Activated CD4-positive, alpha-beta T cell treated with anti-CD3 and anti-CD28 coated beads for 36 hours (primary cell): Measurements from ENCODE around the gene C14orf93. TPM values are rescaled to one million over a fixed set of nuclear protein-coding genes. Genes with fewer than 3 reads are reported as not detected.
A peak's percentile ranks its signal among the peaks of the same experiment; 100 is the strongest.

Experiments
- ATAC-seq: fragments of 200-7000 bp; cut with Tn5 transposase; one replicate; pipeline ENCODE4 v1.10.0; 2021; ENCODE audit warnings: mild to moderate bottlenecking, moderate library complexity
- CTCF ChIA-PET: fragments of 350-600 bp; sonication (Branson Sonifier 250); formaldehyde crosslinking; loops from one replicate; lab custom pipeline; 2021; ENCODE audit warnings: antibody characterized with exemption; lab: Charles Lee
- POLR2A ChIA-PET: fragments of 350-600 bp; sonication (Branson Sonifier 250); formaldehyde crosslinking; loops from one replicate; lab custom pipeline; 2021; ENCODE audit warnings: antibody characterized with exemption, inconsistent platforms; lab: Charles Lee
- DNase-seq: peaks from one replicate; pipeline ENCODE4 v3.0.0-alpha.2; 2020
- H3K27ac Mint-ChIP-seq: one replicate; pipeline ENCODE4 v1.8.0; 2021; ENCODE audit warnings: mixed read lengths
- H3K27me3 Mint-ChIP-seq: one replicate; pipeline ENCODE4 v1.8.0; 2021; ENCODE audit warnings: mixed read lengths
- H3K36me3 Mint-ChIP-seq: one replicate; pipeline ENCODE4 v1.8.0; 2021; ENCODE audit warnings: low read depth, mixed read lengths
- H3K4me1 Mint-ChIP-seq: one replicate; pipeline ENCODE4 v1.8.0; 2021; ENCODE audit warnings: mixed read lengths
- H3K4me3 Mint-ChIP-seq: one replicate; pipeline ENCODE4 v1.8.0; 2021; ENCODE audit warnings: mild to moderate bottlenecking, moderate library complexity, mixed read lengths
- H3K9me3 Mint-ChIP-seq: one replicate; pipeline ENCODE4 v1.8.0; 2021; ENCODE audit warnings: low read depth, mixed read lengths
- intact Hi-C, 2 experiments: fragments of 100-400 bp; cut with DNase I in 1 of 2; cut with micrococcal nuclease in 1 of 2; formaldehyde crosslinking; loops; one replicate each; pipeline versions ENCODE4 v1.14.2 to v1.15.1; 2022 to 2024; cut with DNase I, micrococcal nuclease
- total RNA-seq, 2 experiments: library from RNA; stranded (reverse); gene quantifications; one replicate each; pipeline ENCODE4 v1.2.3, GENCODE V29; 2021

Gene C14orf93, protein sequence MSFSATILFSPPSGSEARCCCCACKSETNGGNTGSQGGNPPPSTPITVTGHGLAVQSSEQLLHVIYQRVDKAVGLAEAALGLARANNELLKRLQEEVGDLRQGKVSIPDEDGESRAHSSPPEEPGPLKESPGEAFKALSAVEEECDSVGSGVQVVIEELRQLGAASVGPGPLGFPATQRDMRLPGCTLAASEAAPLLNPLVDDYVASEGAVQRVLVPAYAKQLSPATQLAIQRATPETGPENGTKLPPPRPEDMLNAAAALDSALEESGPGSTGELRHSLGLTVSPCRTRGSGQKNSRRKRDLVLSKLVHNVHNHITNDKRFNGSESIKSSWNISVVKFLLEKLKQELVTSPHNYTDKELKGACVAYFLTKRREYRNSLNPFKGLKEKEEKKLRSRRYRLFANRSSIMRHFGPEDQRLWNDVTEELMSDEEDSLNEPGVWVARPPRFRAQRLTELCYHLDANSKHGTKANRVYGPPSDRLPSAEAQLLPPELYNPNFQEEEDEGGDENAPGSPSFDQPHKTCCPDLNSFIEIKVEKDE
- total RNA-seq, result 10 to 100 TPM; 10.7 to 11.5 TPM

DNA sequence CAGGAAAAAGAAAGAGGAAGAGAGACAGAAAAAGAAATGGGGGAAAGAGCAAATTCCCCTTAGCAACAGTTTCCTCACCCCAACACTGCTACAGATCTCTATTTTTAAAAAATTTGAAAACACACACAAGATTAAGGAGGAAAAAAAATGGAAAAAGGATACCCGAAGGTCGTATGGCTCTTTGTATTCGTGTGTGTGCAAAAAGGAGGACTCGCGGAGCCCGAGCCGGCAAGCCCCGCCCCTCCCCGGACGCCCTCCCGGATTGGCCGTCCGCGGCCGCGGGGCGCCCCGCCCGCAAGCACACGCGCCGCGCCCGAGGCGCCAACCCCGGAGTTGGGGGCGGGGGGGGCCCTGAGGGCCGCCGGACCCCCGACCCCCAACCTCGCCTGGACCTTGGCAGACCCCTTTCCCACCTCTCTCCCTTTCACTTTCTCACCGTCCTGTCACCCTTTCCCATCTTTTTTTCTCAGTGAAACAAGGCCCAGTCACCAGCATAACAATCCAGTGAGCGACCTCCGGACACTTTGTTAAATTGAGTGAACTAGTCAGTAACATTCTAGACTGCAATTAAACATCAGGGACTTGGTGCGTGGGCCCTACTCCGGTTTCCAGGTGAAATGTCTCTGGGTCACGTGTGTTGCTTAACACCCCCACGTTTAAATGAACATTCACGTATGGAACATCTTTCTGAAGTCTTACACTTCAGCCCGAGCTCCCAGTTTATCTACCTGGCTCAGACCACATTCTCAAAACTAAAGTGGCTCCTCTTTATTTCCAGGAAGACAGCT lies at the start of gene C14orf93:
Gene C14orf93 (minus strand): TSS at position 205 of the 788 bp plus-strand sequence. CDS start 11,120 bp downstream, outside the sequence.
- peak within 1 kb of the TSS; percentile 97 for H3K27ac Mint-ChIP-seq
- H3K4me3 Mint-ChIP-seq, result peak within 1 kb of the TSS; percentile 95
- ChIA-PET POLR2A (interaction anchor here (0.6 kb wide), 1 partner anchor 22 kb away, joined by 4 read pairs; no protein-coding TSS in a partner anchor), CTCF (interaction anchor here (1.0 to 4.0 kb wide), 4 partner anchors 10 to 58 kb away, joined by 3 to 26 read pairs (median 4); no protein-coding TSS in a partner anchor)
- no peaks in the 10 kb centered on the region for H3K9me3 Mint-ChIP-seq
- H3K36me3 Mint-ChIP-seq, result no peaks in the 10 kb centered on the region
- H3K27me3 Mint-ChIP-seq, result no peaks in the 10 kb centered on the region
- DNase-seq (peak; percentile 92), ATAC-seq (peak; percentile 38)
- peaks cover 42% of the 10 kb centered on the region for H3K4me1 Mint-ChIP-seq
- intact Hi-C loops, result loop anchor here in 1 of 2 experiments (5.0 kb wide), 1 partner anchor 47 kb away; the partner anchor contains the start of gene CDH24

GRCh38 chr14:23058654-23059504 lies 48.9 kb upstream of the C14orf93 start:
- Mint-ChIP-seq H3K9me3 (no peaks in the 10 kb centered on the region), H3K27me3 (no peaks in the 10 kb centered on the region), H3K4me1 (peaks cover 15% of the 10 kb centered on the region), H3K36me3 (peaks cover 42% of the 10 kb centered on the region), H3K27ac (no peak overlapping the region), H3K4me3 (no peak overlapping the region)
- ATAC-seq, result no peak
- no peak for DNase-seq
- intact Hi-C loops, result loop anchor here (1.0 to 5.0 kb wide), 5 partner anchors 52 to 73 kb away; no protein-coding TSS in a partner anchor
- ChIA-PET POLR2A (interaction anchor here (0.6 to 1.4 kb wide), 8 partner anchors 9 to 143 kb away, joined by 3 to 13 read pairs (median 4); no protein-coding TSS in a partner anchor), CTCF (interaction anchor here (0.6 to 19.3 kb wide), 36 partner anchors 9 to 141 kb away, joined by 3 to 751 read pairs (median 5); partner anchors contain the start of genes AJUBA, HAUS4 and PRMT5)

GRCh38 chr14:23057757-23058653 lies 48.1 kb upstream of the C14orf93 start:
- ChIA-PET POLR2A (interaction anchor here (0.6 to 1.4 kb wide), 9 partner anchors 10 to 142 kb away, joined by 3 to 13 read pairs (median 3); partner anchors contain the start of genes ACIN1 and C14orf119), CTCF (interaction anchor here (0.5 to 19.3 kb wide), 50 partner anchors 8 to 1088 kb away, joined by 3 to 751 read pairs (median 4); partner anchors contain the start of genes AJUBA, HAUS4, PRMT5 and PSMB11)
- Mint-ChIP-seq H3K27ac (no peak overlapping the region), H3K4me3 (peak overlapping the region; percentile 74), H3K4me1 (peaks cover 15% of the 10 kb centered on the region), H3K9me3 (no peaks in the 10 kb centered on the region), H3K27me3 (no peaks in the 10 kb centered on the region), H3K36me3 (peaks cover 33% of the 10 kb centered on the region)
- ATAC-seq (peak; percentile 81), DNase-seq (peak; percentile 93)
- intact Hi-C loops, result loop anchor here (1.0 to 5.0 kb wide), 7 partner anchors 51 to 129 kb away; partner anchors contain the start of gene PRMT5 (in 1 of the 2)

DNA sequence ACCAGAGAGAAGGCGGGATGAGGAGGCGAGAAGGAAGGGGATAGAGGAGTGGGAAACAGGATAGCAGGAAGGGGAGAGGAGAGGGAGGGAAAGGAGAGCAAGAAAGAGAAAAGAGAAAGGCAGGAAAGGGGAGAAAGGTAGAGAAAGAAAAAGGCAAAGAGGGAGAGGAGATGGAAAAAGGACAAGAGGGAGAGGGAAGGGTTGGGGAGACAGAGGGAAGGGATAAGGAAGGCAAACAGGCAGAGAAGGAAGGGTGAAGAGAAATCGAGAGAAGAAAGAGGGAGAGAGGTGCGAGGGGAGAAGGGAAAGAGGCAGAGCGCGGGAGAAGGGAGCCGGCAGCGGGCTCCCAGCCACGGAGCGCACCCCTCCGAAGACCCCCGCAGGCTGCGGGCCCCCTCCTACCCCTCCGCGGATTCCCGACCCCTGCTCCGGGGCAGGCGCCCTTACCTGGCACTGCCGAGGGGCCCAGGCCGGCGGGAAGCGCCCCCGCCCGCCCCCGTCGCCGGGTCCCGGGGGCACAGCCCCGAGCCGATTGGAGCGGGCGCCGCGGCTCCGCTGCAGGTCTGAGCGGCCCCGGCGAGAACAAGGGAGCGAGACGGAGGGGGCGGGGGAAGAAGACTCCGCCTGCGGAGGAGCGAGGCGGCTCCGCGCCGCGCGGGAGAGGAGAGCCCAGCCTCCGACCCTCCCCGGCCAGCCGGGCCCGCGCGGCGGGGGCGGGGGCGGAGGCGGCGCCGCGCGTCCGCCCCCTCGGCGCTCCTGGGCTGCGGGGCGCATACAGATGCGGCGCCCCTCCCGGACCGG lies 47.2 kb upstream of the C14orf93 start, which contains the start of gene CDH24:
Gene CDH24 (minus strand): TSS at position 565 of the 801 bp plus-strand sequence. CDS start 1,787 bp downstream, outside the sequence.
- ATAC-seq (peak; percentile 68), DNase-seq (peak; percentile 84)
- peaks cover 24% of the 10 kb centered on the region for H3K36me3 Mint-ChIP-seq
- CTCF ChIA-PET, result interaction anchor here (0.5 to 19.3 kb wide), 47 partner anchors 10 to 1089 kb away, joined by 3 to 751 read pairs (median 4); partner anchors contain the start of genes AJUBA, HAUS4, PRMT5 and PSMB11
- no peaks in the 10 kb centered on the region for H3K27me3 Mint-ChIP-seq
- H3K9me3 Mint-ChIP-seq, result no peaks in the 10 kb centered on the region
- peaks cover 15% of the 10 kb centered on the region for H3K4me1 Mint-ChIP-seq
- H3K27ac Mint-ChIP-seq, result peak within 1 kb of the TSS; percentile 2
- POLR2A ChIA-PET, result interaction anchor here (0.6 to 1.4 kb wide), 5 partner anchors 14 to 70 kb away, joined by 3 to 13 read pairs (median 3); partner anchors contain the start of genes ACIN1 and C14orf119
- peak within 1 kb of the TSS; percentile 74 for H3K4me3 Mint-ChIP-seq
- intact Hi-C loops, result loop anchor here (1.0 to 5.0 kb wide), 4 partner anchors 22 to 128 kb away; partner anchors contain the start of gene PRMT5 (in 1 of the 2)

DNA sequence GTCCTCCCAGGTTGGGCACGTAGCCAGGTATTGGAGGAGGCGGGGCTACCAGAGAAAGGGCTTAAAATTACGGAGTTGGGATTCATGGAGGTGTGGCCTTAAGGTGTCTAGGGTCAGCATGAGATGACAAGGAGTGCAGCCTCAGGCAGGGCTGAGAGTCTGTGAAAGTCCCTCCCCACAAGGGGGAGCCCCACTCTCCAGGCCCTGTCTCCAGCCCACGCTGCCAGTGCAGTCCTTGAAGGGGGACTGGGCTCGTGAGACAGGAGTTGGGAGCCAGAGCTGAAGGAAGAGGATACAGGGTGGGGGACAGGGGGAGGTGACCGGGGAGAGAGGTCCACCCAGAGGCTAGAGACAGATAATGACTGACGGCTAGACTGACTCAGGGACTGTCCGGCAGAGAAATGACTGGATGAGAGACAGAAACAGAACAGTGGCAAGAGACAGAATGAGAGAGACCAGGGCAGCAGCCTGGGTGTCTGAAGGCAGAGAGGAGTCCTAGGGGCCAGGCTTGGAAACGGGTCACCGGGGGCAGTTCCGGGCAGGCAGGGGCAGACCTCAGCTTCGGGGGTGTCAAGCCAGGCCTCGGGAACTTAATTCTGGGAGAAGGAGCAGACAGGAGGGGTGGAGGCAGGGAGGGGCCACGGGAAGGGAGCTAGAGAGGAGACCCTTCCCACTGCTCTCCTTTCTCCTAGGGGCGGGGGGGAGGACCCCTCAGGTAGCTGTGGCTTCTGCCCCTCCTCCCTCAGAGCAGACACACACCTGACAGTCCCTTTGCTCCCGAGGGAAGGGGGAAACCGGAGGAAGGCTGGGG lies 46.4 kb upstream of the C14orf93 start:
- DNase-seq (peak; percentile 80), ATAC-seq (peak; percentile 61)
- H3K4me3 Mint-ChIP-seq, result peak overlapping the region; percentile 49
- peak overlapping the region; percentile 2 for H3K27ac Mint-ChIP-seq
- intact Hi-C loops, result loop anchor here (1.0 to 5.0 kb wide), 3 partner anchors 21 to 128 kb away; partner anchors contain the start of gene PRMT5 (in 1 of the 2)
- POLR2A ChIA-PET, result interaction anchor here (1.0 kb wide), 1 partner anchor 70 kb away, joined by 3 read pairs; no protein-coding TSS in a partner anchor
- CTCF ChIA-PET, result interaction anchor here (0.6 to 19.3 kb wide), 14 partner anchors 12 to 486 kb away, joined by 3 to 751 read pairs (median 4); partner anchors contain the start of genes AJUBA and HAUS4
- peaks cover 21% of the 10 kb centered on the region for H3K36me3 Mint-ChIP-seq
- H3K27me3 Mint-ChIP-seq, result no peaks in the 10 kb centered on the region
- H3K4me1 Mint-ChIP-seq, result peaks cover 15% of the 10 kb centered on the region
- no peaks in the 10 kb centered on the region for H3K9me3 Mint-ChIP-seq

DNA sequence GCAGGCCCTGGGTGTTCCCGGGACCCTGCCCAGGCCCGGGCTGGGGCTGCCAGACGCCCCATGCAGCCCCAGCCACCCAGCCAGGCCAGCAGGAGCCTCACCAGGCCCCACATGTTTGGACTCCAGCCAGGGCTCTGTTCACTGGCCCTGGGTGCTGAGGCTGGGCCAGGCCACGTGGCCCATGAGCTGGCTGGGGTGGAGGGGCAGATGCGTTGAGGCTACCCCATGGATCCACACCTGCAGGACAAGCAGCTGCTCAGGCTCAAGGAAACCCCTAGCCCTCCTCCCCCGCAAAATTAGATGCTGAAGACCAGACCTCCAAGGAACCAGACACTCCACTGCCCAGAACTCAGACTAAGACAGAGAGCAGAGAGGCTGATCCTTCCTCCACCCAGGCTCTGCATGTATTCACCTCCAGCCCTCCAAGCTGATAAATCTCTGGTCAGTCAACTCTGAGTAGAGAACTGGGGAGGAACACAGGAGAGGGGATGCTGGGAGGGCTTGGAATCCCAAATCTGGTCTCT lies 45.7 kb upstream of the C14orf93 start:
- Mint-ChIP-seq H3K27me3 (no peaks in the 10 kb centered on the region), H3K36me3 (peaks cover 15% of the 10 kb centered on the region), H3K4me3 (no peak overlapping the region), H3K9me3 (no peaks in the 10 kb centered on the region), H3K4me1 (peaks cover 15% of the 10 kb centered on the region), H3K27ac (no peak overlapping the region)
- ChIA-PET POLR2A (interaction anchor here (0.5 to 1.0 kb wide), 2 partner anchors 26 to 69 kb away, joined by 3 read pairs; no protein-coding TSS in a partner anchor), CTCF (interaction anchor here (0.6 to 19.3 kb wide), 15 partner anchors 13 to 131 kb away, joined by 3 to 751 read pairs (median 5); partner anchors contain the start of genes ACIN1, AJUBA, C14orf119 and PRMT5)
- DNase-seq, result no peak
- intact Hi-C loops, result loop anchor here (1.0 to 5.0 kb wide), 3 partner anchors 20 to 127 kb away; partner anchors contain the start of gene PRMT5 (in 1 of the 2)
- ATAC-seq, result no peak

DNA sequence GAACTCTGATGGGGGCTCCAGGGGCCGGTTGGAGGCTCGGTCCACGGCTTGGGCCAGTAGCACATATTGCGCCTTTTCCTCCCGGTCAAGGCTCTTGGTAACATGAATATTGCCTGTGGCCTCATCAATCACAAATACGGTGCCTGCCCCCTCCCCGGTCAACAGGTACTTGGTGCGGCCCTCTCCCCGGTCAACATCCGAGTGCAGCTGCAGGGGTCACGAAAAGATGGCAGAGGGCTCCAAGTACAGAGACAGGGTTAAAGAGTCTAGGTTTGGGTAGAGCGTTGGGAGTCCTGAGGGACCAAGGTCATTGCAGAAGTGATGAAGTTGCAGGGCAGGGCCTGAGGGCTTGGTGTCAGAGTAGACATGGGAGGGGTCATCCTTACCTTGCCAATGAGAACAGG lies 45.2 kb upstream of the C14orf93 start:
- peaks cover 11% of the 10 kb centered on the region for H3K36me3 Mint-ChIP-seq
- H3K27ac Mint-ChIP-seq, result no peak overlapping the region
- ChIA-PET CTCF (interaction anchor here (0.6 to 19.3 kb wide), 15 partner anchors 11 to 131 kb away, joined by 3 to 751 read pairs (median 5); partner anchors contain the start of genes ACIN1, AJUBA, C14orf119 and PRMT5), POLR2A (interaction anchor here (0.5 to 1.0 kb wide), 2 partner anchors 26 to 69 kb away, joined by 3 read pairs; no protein-coding TSS in a partner anchor)
- no peak overlapping the region for H3K4me3 Mint-ChIP-seq
- ATAC-seq (no peak), DNase-seq (no peak)
- H3K4me1 Mint-ChIP-seq, result peaks cover 15% of the 10 kb centered on the region
- intact Hi-C loops, result loop anchor here in 1 of 2 experiments (5.0 kb wide), 1 partner anchor 48 kb away; no protein-coding TSS in a partner anchor
- no peaks in the 10 kb centered on the region for H3K9me3 Mint-ChIP-seq
- no peaks in the 10 kb centered on the region for H3K27me3 Mint-ChIP-seq
